ENCODE measurements around the gene HBA2. TPM values are rescaled to one million over a fixed set of nuclear protein-coding genes. Genes with fewer than 3 reads are reported as not detected.

Gene HBA2
- total and polyA plus RNA-seq, 2 experiments from 2014 or later = 1.9 to 7.8 TPM

- H3K9me2 ChIP-seq (ENCODE audit: insufficient read depth) = no peaks in the 10 kb centered on the region
- Mint-ChIP-seq H3K4me1 (no peaks in the 10 kb centered on the region), H3K27me3 (ENCODE audit: insufficient read depth, low read depth, poor library complexity) (peaks cover 2% of the 10 kb centered on the region), H3K9me3 (no peaks in the 10 kb centered on the region), H3K27ac (no peak overlapping the region), H3K4me3 (no peak overlapping the region), H3K36me3 (ENCODE audit: low read depth) (peaks cover 93% of the 10 kb centered on the region)
- H3K79me2 ChIP-seq (replicated peaks; ENCODE audit: insufficient read depth) = peaks cover 15% of the 10 kb centered on the region; the same call in 1 of the 2 replicates
- ATAC-seq = no peak
- H4K20me1 ChIP-seq (replicated peaks; ENCODE audit: insufficient read depth) = peaks cover 16% of the 10 kb centered on the region
- DNase-seq (ENCODE audit: low spot score) = no peak
- H3K36me3 ChIP-seq (ENCODE audit: insufficient read depth) = peaks cover 88% of the 10 kb centered on the region
- H2AFZ ChIP-seq = no peak overlapping the region
- TF ChIP-seq STAT1 (IDR thresholded peaks at IDR 0.05; ENCODE audit: unreplicated experiment) = no peak
- no peak for TF ChIP-seq EZH2 (IDR thresholded peaks at IDR 0.05; ENCODE audit: low read depth, unreplicated experiment)
- TF ChIP-seq CREB1 (CRISPR knock-in tag; IDR thresholded peaks at IDR 0.05; ENCODE audit: low read depth) = no peak
- TF ChIP-seq POLR2AphosphoS5 (IDR thresholded peaks at IDR 0.05; ENCODE audit: low read depth) = no peak
- TF ChIP-seq, protein P1, sequence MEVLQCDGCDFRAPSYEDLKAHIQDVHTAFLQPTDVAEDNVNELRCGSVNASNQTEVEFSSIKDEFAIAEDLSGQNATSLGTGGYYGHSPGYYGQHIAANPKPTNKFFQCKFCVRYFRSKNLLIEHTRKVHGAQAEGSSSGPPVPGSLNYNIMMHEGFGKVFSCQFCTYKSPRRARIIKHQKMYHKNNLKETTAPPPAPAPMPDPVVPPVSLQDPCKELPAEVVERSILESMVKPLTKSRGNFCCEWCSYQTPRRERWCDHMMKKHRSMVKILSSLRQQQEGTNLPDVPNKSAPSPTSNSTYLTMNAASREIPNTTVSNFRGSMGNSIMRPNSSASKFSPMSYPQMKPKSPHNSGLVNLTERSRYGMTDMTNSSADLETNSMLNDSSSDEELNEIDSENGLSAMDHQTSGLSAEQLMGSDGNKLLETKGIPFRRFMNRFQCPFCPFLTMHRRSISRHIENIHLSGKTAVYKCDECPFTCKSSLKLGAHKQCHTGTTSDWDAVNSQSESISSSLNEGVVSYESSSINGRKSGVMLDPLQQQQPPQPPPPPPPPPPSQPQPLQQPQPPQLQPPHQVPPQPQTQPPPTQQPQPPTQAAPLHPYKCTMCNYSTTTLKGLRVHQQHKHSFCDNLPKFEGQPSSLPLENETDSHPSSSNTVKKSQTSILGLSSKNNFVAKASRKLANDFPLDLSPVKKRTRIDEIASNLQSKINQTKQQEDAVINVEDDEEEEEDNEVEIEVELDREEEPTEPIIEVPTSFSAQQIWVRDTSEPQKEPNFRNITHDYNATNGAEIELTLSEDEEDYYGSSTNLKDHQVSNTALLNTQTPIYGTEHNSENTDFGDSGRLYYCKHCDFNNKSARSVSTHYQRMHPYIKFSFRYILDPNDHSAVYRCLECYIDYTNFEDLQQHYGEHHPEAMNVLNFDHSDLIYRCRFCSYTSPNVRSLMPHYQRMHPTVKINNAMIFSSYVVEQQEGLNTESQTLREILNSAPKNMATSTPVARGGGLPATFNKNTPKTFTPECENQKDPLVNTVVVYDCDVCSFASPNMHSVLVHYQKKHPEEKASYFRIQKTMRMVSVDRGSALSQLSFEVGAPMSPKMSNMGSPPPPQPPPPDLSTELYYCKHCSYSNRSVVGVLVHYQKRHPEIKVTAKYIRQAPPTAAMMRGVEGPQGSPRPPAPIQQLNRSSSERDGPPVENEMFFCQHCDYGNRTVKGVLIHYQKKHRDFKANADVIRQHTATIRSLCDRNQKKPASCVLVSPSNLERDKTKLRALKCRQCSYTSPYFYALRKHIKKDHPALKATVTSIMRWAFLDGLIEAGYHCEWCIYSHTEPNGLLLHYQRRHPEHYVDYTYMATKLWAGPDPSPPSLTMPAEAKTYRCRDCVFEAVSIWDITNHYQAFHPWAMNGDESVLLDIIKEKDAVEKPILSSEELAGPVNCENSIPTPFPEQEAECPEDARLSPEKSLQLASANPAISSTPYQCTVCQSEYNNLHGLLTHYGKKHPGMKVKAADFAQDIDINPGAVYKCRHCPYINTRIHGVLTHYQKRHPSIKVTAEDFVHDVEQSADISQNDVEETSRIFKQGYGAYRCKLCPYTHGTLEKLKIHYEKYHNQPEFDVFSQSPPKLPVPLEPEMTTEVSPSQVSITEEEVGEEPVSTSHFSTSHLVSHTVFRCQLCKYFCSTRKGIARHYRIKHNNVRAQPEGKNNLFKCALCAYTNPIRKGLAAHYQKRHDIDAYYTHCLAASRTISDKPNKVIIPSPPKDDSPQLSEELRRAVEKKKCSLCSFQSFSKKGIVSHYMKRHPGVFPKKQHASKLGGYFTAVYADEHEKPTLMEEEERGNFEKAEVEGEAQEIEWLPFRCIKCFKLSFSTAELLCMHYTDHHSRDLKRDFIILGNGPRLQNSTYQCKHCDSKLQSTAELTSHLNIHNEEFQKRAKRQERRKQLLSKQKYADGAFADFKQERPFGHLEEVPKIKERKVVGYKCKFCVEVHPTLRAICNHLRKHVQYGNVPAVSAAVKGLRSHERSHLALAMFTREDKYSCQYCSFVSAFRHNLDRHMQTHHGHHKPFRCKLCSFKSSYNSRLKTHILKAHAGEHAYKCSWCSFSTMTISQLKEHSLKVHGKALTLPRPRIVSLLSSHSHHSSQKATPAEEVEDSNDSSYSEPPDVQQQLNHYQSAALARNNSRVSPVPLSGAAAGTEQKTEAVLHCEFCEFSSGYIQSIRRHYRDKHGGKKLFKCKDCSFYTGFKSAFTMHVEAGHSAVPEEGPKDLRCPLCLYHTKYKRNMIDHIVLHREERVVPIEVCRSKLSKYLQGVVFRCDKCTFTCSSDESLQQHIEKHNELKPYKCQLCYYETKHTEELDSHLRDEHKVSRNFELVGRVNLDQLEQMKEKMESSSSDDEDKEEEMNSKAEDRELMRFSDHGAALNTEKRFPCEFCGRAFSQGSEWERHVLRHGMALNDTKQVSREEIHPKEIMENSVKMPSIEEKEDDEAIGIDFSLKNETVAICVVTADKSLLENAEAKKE (CRISPR knock-in tag; IDR thresholded peaks at IDR 0.05) = no peak
- TF ChIP-seq REST (IDR thresholded peaks at IDR 0.05; ENCODE audit: unreplicated experiment) = no peak
- TF ChIP-seq JUNB (IDR thresholded peaks at IDR 0.05; ENCODE audit: unreplicated experiment) = no peak
- no peaks in the 10 kb centered on the region for H3K4me1 ChIP-seq (ENCODE audit: insufficient read depth)
- no peak overlapping the region for H3K27ac ChIP-seq (ENCODE audit: low read depth)
- no peak overlapping the region for H3K4me2 ChIP-seq
- peaks cover 43% of the 10 kb centered on the region for H3F3A ChIP-seq (replicated peaks; ENCODE audit: low read depth)
- H3K27me3 ChIP-seq (ENCODE audit: insufficient read depth) = no peaks in the 10 kb centered on the region
- no peak overlapping the region for H3K4me3 ChIP-seq
Observed at GRCh38 chr16:193441-193840, 20.8 kb downstream of the HBA2 start.
